Upper lobe of right lung (tissue), 1 donor: ENCODE data around the gene HSD17B3. TPM values are rescaled to one million over a fixed set of nuclear protein-coding genes. Genes with fewer than 3 reads are reported as not detected.
"Not testable (repeated sequence)": the region's sequence is repeated elsewhere in the genome, so short reads cannot be mapped to it uniquely, and the experiment has no call there.

Experiments used
- ATAC-seq: fragments of 200-7000 bp; cut with Tn5 transposase; one replicate; pipeline ENCODE4 v1.9.1; 2020; ENCODE audit warnings: mild to moderate bottlenecking, moderate library complexity
- DNase-seq: peaks from one replicate; pipeline ENCODE4 v3.0.0-alpha.2; 2020
- H3K27ac ChIP-seq: fragments of 200-600 bp; one replicate; pipeline ENCODE4 v1.8.0; 2022
- H3K27me3 ChIP-seq: fragments of 200-600 bp; one replicate; pipeline ENCODE4 v1.8.0; 2022; ENCODE audit warnings: mild to moderate bottlenecking
- H3K36me3 ChIP-seq: fragments of 200-600 bp; one replicate; pipeline ENCODE4 v1.8.0; 2022
- H3K4me1 ChIP-seq: fragments of 200-600 bp; one replicate; pipeline ENCODE4 v1.8.0; 2022
- H3K4me3 ChIP-seq: fragments of 200-600 bp; one replicate; pipeline ENCODE4 v1.8.0; 2022; ENCODE audit warnings: mild to moderate bottlenecking
- H3K9me3 ChIP-seq: fragments of 200-600 bp; one replicate; pipeline ENCODE4 v1.8.0; 2022
- intact Hi-C: fragments of 100-400 bp; cut with DNase I; formaldehyde crosslinking; loops from one replicate; pipeline ENCODE4 v1.11.0; 2022
- total RNA-seq: library from RNA; stranded (reverse); fragmentation: NEBNext Ultra II Directional; extraction: Animal tissue kit (Norgen Biotek cat#: 25700); gene quantifications from one replicate; pipeline ENCODE4 v1.2.1, GENCODE V29; 2021
- TF ChIP-seq, protein P1 (sequence below): fragments of 200-600 bp; IDR thresholded peaks from one replicate; pipeline ENCODE4 v1.8.0; 2022; ENCODE audit warnings: antibody characterized with exemption
- donor health status: DM: no; HTN: yes; CAD: no; lungs with severe emphysema.

The HSD17B3 gene
- total RNA-seq, 1 donor from 2014 or later, result 0.81 TPM

DNA sequence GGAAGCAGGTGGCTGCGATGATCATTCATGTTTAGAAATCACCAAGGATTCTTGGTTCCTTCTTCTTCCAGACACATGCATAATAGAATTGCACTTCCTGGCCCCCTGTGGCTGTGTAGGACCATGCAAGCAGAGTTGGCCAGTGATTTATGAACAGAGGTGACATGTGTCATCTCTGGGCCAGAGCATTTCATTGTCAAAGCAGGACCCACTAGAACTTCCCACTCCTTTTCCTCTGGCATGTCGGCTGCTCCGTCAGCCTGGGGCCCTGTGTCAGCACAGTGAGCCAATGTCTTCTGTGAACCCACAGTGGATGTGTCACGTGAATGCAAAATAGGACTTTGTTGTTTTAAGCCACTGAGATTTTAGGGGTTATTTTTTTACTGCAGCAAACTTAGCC lies 59.2 kb downstream of the HSD17B3 start:
- no peaks in the 10 kb centered on the region for H3K36me3 ChIP-seq
- intact Hi-C loops, result no loop called here
- H3K4me3 ChIP-seq, result no peak overlapping the region
- TF ChIP-seq, protein P1, sequence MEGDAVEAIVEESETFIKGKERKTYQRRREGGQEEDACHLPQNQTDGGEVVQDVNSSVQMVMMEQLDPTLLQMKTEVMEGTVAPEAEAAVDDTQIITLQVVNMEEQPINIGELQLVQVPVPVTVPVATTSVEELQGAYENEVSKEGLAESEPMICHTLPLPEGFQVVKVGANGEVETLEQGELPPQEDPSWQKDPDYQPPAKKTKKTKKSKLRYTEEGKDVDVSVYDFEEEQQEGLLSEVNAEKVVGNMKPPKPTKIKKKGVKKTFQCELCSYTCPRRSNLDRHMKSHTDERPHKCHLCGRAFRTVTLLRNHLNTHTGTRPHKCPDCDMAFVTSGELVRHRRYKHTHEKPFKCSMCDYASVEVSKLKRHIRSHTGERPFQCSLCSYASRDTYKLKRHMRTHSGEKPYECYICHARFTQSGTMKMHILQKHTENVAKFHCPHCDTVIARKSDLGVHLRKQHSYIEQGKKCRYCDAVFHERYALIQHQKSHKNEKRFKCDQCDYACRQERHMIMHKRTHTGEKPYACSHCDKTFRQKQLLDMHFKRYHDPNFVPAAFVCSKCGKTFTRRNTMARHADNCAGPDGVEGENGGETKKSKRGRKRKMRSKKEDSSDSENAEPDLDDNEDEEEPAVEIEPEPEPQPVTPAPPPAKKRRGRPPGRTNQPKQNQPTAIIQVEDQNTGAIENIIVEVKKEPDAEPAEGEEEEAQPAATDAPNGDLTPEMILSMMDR, result no peak
- no peaks in the 10 kb centered on the region for H3K9me3 ChIP-seq
- peaks cover 7% of the 10 kb centered on the region for H3K27me3 ChIP-seq
- H3K27ac ChIP-seq, result no peak overlapping the region
- no peaks in the 10 kb centered on the region for H3K4me1 ChIP-seq
- DNase-seq (no peak), ATAC-seq (no peak)

GRCh38 chr9:96241391-96241809 lies 60.6 kb downstream of the HSD17B3 start:
- no peak for ATAC-seq
- DNase-seq, result no peak
- TF ChIP-seq, protein P1, result no peak

DNA sequence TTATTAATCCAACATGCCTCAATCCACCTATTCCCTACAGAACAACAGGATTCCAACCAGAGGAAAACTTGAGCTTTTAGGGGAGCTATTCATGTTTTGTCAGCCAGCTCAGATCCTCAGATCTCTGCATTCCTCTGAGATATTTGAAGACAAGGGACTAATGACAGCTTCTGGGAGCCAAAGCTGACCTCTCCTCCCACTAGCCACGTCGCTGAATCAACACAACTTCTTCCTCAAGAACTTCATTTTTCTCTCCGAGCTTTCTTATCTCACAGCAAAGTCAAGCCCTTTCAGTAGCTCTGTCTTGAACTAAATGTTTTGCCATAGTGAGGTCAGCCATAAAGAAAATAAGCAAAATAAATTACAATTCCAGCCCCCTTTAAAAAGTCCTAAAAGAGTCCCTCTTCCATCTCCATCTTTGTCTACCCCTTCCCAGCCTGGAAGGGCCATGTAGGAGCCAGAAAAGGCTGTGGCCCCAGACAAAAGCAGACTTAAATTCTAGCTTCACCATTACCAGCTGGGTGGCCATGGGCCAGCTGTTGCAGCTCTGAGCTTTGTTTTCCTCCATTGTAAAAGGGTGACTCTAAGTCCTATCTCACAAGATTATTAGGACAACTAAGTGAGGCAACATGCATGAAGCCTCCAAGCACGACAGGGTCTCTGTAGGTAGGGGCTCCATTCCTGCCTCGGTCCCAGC lies 65.0 kb downstream of the HSD17B3 start:
- no peak overlapping the region for H3K4me3 ChIP-seq
- ATAC-seq (no peak), DNase-seq (no peak)
- peaks cover 8% of the 10 kb centered on the region for H3K27me3 ChIP-seq
- peak overlapping the region; percentile 30 for H3K27ac ChIP-seq
- intact Hi-C loops, result no loop called here
- H3K4me1 ChIP-seq, result peaks cover 7% of the 10 kb centered on the region
- no peaks in the 10 kb centered on the region for H3K9me3 ChIP-seq
- TF ChIP-seq, protein P1, result no peak
- H3K36me3 ChIP-seq, result no peaks in the 10 kb centered on the region

More at GRCh38 chr9:96241391-96241809, 60.6 kb downstream of the HSD17B3 start:
- intact Hi-C loops, result no loop called here
- H3K9me3 ChIP-seq, result no peaks in the 10 kb centered on the region
- H3K27me3 ChIP-seq, result peaks cover 8% of the 10 kb centered on the region
- no peak overlapping the region for H3K4me3 ChIP-seq
- H3K27ac ChIP-seq, result no peak overlapping the region
- no peaks in the 10 kb centered on the region for H3K4me1 ChIP-seq
- no peaks in the 10 kb centered on the region for H3K36me3 ChIP-seq

- ATAC-seq, H3K27ac ChIP-seq, H3K4me1 ChIP-seq, H3K9me3 ChIP-seq, intact Hi-C loops, H3K4me3 ChIP-seq, DNase-seq, H3K27me3 ChIP-seq, H3K36me3 ChIP-seq: not testable (repeated sequence)
These were observed 65.6 kb downstream of the HSD17B3 start for GRCh38 chr9:96236337-96236736.

- ATAC-seq (peak; percentile 84), DNase-seq (no peak)
- Histone ChIP-seq H3K36me3 (no peaks in the 10 kb centered on the region), H3K4me1 (peaks cover 7% of the 10 kb centered on the region), H3K4me3 (no peak overlapping the region), H3K27me3 (peaks cover 4% of the 10 kb centered on the region), H3K9me3 (no peaks in the 10 kb centered on the region), H3K27ac (peak overlapping the region; percentile 21)
- TF ChIP-seq, protein P1, result peak; percentile 80
- intact Hi-C loops, result no loop called here
These were observed 69.3 kb downstream of the HSD17B3 start for GRCh38 chr9:96232539-96233241.

DNA sequence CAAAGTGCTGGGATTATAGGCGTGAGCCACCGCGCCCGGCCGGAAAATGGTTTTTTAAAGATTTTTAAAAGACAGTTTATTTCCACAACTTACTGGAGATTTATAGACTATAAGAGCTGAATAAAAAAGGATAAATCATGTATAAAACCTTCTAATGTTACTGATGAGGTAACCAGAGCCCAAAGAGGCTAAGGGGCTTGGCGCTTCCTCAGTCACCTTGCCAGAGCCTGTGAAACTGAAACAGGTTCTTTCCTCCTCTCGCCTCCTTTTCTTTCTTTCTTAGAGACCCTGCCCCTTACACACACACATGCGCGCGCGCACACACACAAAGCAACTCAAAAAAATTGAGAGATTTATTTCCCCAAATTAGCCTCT lies 69.8 kb downstream of the HSD17B3 start:
- intact Hi-C loops, result no loop called here
- H3K4me3 ChIP-seq, result no peak overlapping the region
- H3K4me1 ChIP-seq, result peaks cover 7% of the 10 kb centered on the region
- H3K27me3 ChIP-seq, result peaks cover 4% of the 10 kb centered on the region
- ATAC-seq (no peak), DNase-seq (no peak)
- H3K27ac ChIP-seq, result no peak overlapping the region
- no peaks in the 10 kb centered on the region for H3K36me3 ChIP-seq
- H3K9me3 ChIP-seq, result no peaks in the 10 kb centered on the region
- TF ChIP-seq, protein P1, result no peak
